BJ (cell line): ENCODE data around the gene SPRR1A. TPM values are rescaled to one million over a fixed set of nuclear protein-coding genes. Genes with fewer than 3 reads are reported as not detected.

Source experiments
- CTCF ChIA-PET: fragments of 350-600 bp; formaldehyde crosslinking; extraction: SDS; loops from one replicate; lab custom pipeline; 2021; ENCODE audit warnings: antibody characterized with exemption, inconsistent platforms; lab: Yijun Ruan, JAX
- POLR2A ChIA-PET: fragments of 300-600 bp; sonication (Branson Sonifier 250); formaldehyde crosslinking; extraction: SDS; loops from one replicate; lab custom pipeline; 2021; ENCODE audit warnings: antibody characterized with exemption; lab: Charles Lee
- DNase-seq: peaks from one replicate; pipeline ENCODE4 v3.0.0-alpha.2; 2011; ENCODE audit warnings: low read depth
- H3K27me3 ChIP-seq: 2 replicates; pipeline ENCODE4 v1.6.0; 2011; ENCODE audit warnings: low read length; ENCODE audit not compliant: control insufficient read depth, insufficient read depth
- H3K36me3 ChIP-seq: 2 replicates; pipeline ENCODE4 v1.5.1; 2011; ENCODE audit warnings: low read length; ENCODE audit not compliant: control insufficient read depth, insufficient read depth
- H3K4me3 ChIP-seq: 2 replicates; pipeline ENCODE4 v1.5.1; 2011; ENCODE audit warnings: low read depth, mild to moderate bottlenecking, control low read depth, low read length
- CTCF ChIP-seq: IDR thresholded peaks from 2 replicates; pipeline ENCODE4 v1.5.1; 2011; ENCODE audit warnings: low read depth, mild to moderate bottlenecking, control low read depth, inconsistent platforms, low read length, moderate library complexity; ENCODE audit not compliant: insufficient read depth
- polyA plus RNA-seq: library from polyadenylated mRNA; depleted of rRNA; stranded (reverse); fragments of >200 nt; gene quantifications from 2 replicates; pipeline ENCODE4 v1.2.3, GENCODE V29; 2011

Gene SPRR1A
- polyA plus RNA-seq, 1 experiment = not detected

DNA sequence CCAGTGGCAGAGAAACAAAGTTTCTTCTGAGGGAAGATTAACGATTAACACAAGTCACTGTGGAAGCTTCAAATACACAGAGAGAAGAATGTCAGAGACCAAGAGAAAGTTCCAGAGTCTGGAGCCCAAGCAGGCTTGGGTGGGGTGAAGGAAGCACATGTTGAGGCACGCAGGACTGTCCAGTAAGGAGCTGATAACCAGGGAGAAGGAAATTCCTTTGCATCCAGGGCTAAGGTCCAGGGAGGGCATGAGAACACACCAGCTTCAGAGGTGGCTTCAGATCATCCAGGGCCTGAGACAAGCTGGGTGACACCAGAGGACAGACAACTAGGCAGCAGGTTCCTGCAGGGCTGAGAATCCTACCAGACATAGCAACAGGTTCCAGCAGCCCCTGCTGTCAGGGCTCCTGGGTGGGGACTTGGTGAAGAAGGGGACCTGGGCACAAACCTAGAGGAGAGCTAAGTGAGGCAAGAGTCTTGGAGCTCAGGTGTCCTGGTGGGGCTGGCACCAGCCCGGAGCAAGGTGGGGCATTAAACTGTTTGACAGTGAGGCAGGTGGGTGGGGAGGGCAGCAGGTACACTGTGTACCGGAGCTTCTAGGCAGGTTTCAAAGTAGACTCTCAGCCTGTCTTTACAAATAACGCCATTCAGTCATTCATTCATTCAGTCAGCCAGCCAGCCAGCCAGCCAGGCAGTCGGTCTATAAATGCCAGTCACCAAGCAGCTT, 2.6 kb upstream of the SPRR1A start:
- Histone ChIP-seq H3K4me3 (no peak overlapping the region), H3K36me3 (no peaks in the 10 kb centered on the region), H3K27me3 (no peaks in the 10 kb centered on the region)
- DNase-seq = no peak
- ChIA-PET POLR2A (no interaction called here), CTCF (no interaction called here)
- TF ChIP-seq CTCF = no peak

DNA sequence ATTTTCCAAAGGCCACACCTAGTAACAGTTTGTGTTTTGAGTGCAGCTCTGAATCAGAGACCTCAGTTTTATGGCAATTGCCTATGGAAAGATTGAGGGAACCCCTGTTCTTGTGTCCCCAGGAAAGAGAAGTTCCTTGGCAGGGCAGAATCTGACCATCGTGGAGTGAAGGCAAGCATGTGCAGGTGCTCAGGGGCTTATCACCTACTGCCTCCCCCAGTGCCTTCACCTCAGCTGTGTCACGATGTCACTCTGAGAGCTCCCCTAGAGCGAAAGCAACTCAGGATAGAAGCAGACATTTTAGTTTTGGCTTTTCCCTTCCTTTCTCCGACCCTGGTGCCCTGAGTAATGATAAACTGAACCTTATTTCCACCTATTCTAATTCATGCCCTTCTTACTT, 1.8 kb upstream of the SPRR1A start:
- Histone ChIP-seq H3K4me3 (no peak overlapping the region), H3K36me3 (no peaks in the 10 kb centered on the region), H3K27me3 (no peaks in the 10 kb centered on the region)
- DNase-seq = no peak
- ChIA-PET POLR2A (no interaction called here), CTCF (no interaction called here)
- TF ChIP-seq CTCF = no peak

GRCh38 chr1:152983234-152983633, 647 bp upstream of the SPRR1A start:
- CTCF ChIA-PET = no interaction called here
- DNase-seq = no peak
- H3K27me3 ChIP-seq = no peaks in the 10 kb centered on the region
- POLR2A ChIA-PET = no interaction called here
- no peaks in the 10 kb centered on the region for H3K36me3 ChIP-seq
- no peak for TF ChIP-seq CTCF
- no peak overlapping the region for H3K4me3 ChIP-seq

GRCh38 chr1:152986578-152986977, 2.7 kb downstream of the SPRR1A start:
- Histone ChIP-seq H3K27me3 (no peaks in the 10 kb centered on the region), H3K4me3 (no peak overlapping the region), H3K36me3 (no peaks in the 10 kb centered on the region)
- TF ChIP-seq CTCF = no peak
- CTCF ChIA-PET = no interaction called here
- POLR2A ChIA-PET = no interaction called here
- no peak for DNase-seq

GRCh38 chr1:152993186-152993585, 9.3 kb downstream of the SPRR1A start:
- H3K4me3 ChIP-seq = no peak overlapping the region
- TF ChIP-seq CTCF = no peak
- no peaks in the 10 kb centered on the region for H3K36me3 ChIP-seq
- H3K27me3 ChIP-seq = no peaks in the 10 kb centered on the region
- ChIA-PET POLR2A (no interaction called here), CTCF (no interaction called here)
- DNase-seq = no peak
